Heart left ventricle (tissue), 16 donors: ENCODE measurements around the gene TLX2. TPM values are rescaled to one million over a fixed set of nuclear protein-coding genes. Genes with fewer than 3 reads are reported as not detected.

Experiments used
- ATAC-seq, 4 donors: fragments of 200-7000 bp; cut with Tn5 transposase; one replicate each; pipeline ENCODE4 v1.9.1; 2020 to 2022; ENCODE audit warnings: moderate library complexity in 4 of 4, mild to moderate bottlenecking in 3 of 4, moderate number of reproducible peaks in 1 of 4
- DNase-seq, 5 donors: peaks; one replicate each; pipeline ENCODE4 v3.0.0-alpha.2; 2020
- H3K27ac ChIP-seq, 12 donors: fragments of 200-600 bp; sonication (generic) in 4 of 12; one replicate each; pipeline versions ENCODE4 v1.5.0 to v1.8.0; 2016 to 2022; ENCODE audit warnings: mild to moderate bottlenecking in 2 of 12
- H3K27me3 ChIP-seq, 9 donors: fragments of 200-600 bp; sonication (generic) in 2 of 9; one replicate each; pipeline versions ENCODE4 v1.5.1 to v1.8.0; 2016 to 2022; ENCODE audit warnings: mild to moderate bottlenecking in 3 of 9
- H3K36me3 ChIP-seq, 9 donors: fragments of 200-600 bp; sonication (generic) in 2 of 9; one replicate each; pipeline versions ENCODE4 v1.5.0 to v1.8.0; 2018 to 2022; ENCODE audit warnings: mild to moderate bottlenecking in 2 of 9
- H3K4me1 ChIP-seq, 12 donors: fragments of 200-600 bp; sonication (generic) in 4 of 12; one replicate each; pipeline versions ENCODE4 v1.5.0 to v1.8.0; 2016 to 2022; ENCODE audit warnings: mild to moderate bottlenecking in 3 of 12
- H3K4me3 ChIP-seq, 12 donors: fragments of 200-600 bp; sonication (generic) in 4 of 12; one replicate each; pipeline versions ENCODE4 v1.5.0 to v1.8.0; 2017 to 2022; ENCODE audit warnings: mild to moderate bottlenecking in 9 of 12, moderate library complexity in 4 of 12
- H3K9me3 ChIP-seq, 12 donors: fragments of 200-600 bp; sonication (generic) in 4 of 12; one replicate each; pipeline versions ENCODE4 v1.5.0 to v1.8.0; 2016 to 2022; ENCODE audit warnings: mild to moderate bottlenecking in 1 of 12
- CTCF ChIP-seq, 12 donors: fragments of 200-600 bp; sonication (generic) in 4 of 12; IDR thresholded peaks; one replicate each; pipeline versions ENCODE4 v1.5.0 to v1.8.0; 2018 to 2022; ENCODE audit warnings: antibody characterized with exemption in 12 of 12, mild to moderate bottlenecking in 5 of 12
- POLR2A ChIP-seq, 2 donors: fragments of 450-650 bp; IDR thresholded peaks; one replicate each; pipeline ENCODE4 v1.6.1; 2017; ENCODE audit warnings: antibody characterized with exemption in 2 of 2, mild to moderate bottlenecking in 2 of 2, moderate library complexity in 2 of 2
- WGBS, 4 donors: extraction: QIAGEN DNeasy Blood & Tissue Kit in 2 of 4; methylation state at CpG; one replicate each; pipeline versions ENCODE4 v1.1.5 to v1.1.7; 2013 to 2018; 5-methylcytosine and 5-hydroxymethylcytosine counted together
- intact Hi-C, 10 donors: fragments of 100-400 bp; cut with DNase I; formaldehyde crosslinking; loops; one replicate each; pipeline versions ENCODE4 v1.11.1 to v1.14.2; 2022
- polyA plus RNA-seq, 2 donors: library from polyadenylated mRNA; stranded (reverse); fragments of 200-250 nt; gene quantifications; one replicate each; pipeline ENCODE4 v1.2.3, GENCODE V29; 2013
- total RNA-seq, 9 donors: library from RNA; depleted of rRNA in 2 of 9; stranded (reverse); fragments of >200 nt in 2 of 9; fragmentation: NEBNext Ultra II Directional in 3 of 9; extraction: Animal tissue kit (Norgen Biotek cat#: 25700) in 3 of 9; gene quantifications; one replicate each; pipeline versions ENCODE4 v1.1.0 to v1.2.4, GENCODE V29; 2016 to 2023
- donor health status: ischemic (EF 13 %, LVEDD 7.1; RV severe dilation, severe dysfunction).
- donor health status: healthy with polysubstance abuse.
- donor health status: DM: no; HTN: yes; CAD: no.
- donor health status: DM: no; HTN: no; CAD: no.
- donor health status: ischemic (EF 25% LVEDD 6.9; RV normal size, moderate dysfunction).
- donor health status: ischemic (EF 25% LVEDD 5.7; RV mildly dilated, moderate dysfunction).
- donor health status: healthy.
- donor health status: DM: yes; HTN: yes; CAD: no.
- donor health status: ischemic (EF 35%, LVEDD 5.7; RV mildly dilated, moderate dysfunction).
- donor health status: nonischemic (EF 11% LVEDD 7.7; RV severe dilation, severe dysfunction).
- donor health status: DM: yes; HTN: yes; CAD: no.
- donor health status: PGD.
- donor health status: ischemic (EF 29% LVEDD 5.4; RV normal size, mild dysfunction).
- donor health status: nonischemic (EF 23%, LVEDD 6.1; RV moderate dilation, normal function).

The TLX2 gene
- total and polyA plus RNA-seq, 11 donors = not detected

GRCh38 chr2:74551942-74552913, 38.0 kb downstream of the TLX2 start:
- DNase-seq (no peak), ATAC-seq (no peak)
- H3K27me3 ChIP-seq = peaks cover 0 to 7% (median 0%) of the 10 kb centered on the region in 9 donors
- peaks cover 0 to 48% (median 28%) of the 10 kb centered on the region in 12 donors for H3K4me1 ChIP-seq
- H3K9me3 ChIP-seq = no peaks in the 10 kb centered on the region
- WGBS, 4 donors = 67 to 78% (median 74%) methylated on average over 19 to 21 of the region's 21 CpGs
- peak overlapping the region in 9 of 12 donors; percentile 15 to 95 (median 86) for H3K27ac ChIP-seq
- peak overlapping the region in 9 of 12 donors; percentile 57 to 87 (median 75) for H3K4me3 ChIP-seq
- H3K36me3 ChIP-seq = peaks cover 0 to 13% (median 0%) of the 10 kb centered on the region in 9 donors
- intact Hi-C loops = no loop called here
- TF ChIP-seq POLR2A (IDR thresholded peaks at IDR 0.05) (no peak), CTCF (IDR thresholded peaks at IDR 0.05) (no peak)

- intact Hi-C loops = no loop called here
- peaks cover 0 to 7% (median 0%) of the 10 kb centered on the region in 9 donors for H3K27me3 ChIP-seq
- DNase-seq (peak in 1 of 5 donors; percentile 59), ATAC-seq (peak in 1 of 4 donors; percentile 14)
- peaks cover 0 to 46% (median 27%) of the 10 kb centered on the region in 12 donors for H3K4me1 ChIP-seq
- TF ChIP-seq POLR2A (IDR thresholded peaks at IDR 0.05) (no peak), CTCF (IDR thresholded peaks at IDR 0.05) (no peak)
- peaks cover 0 to 14% (median 0%) of the 10 kb centered on the region in 9 donors for H3K36me3 ChIP-seq
- peak overlapping the region in 11 of 12 donors; percentile 15 to 95 (median 85) for H3K27ac ChIP-seq
- 45 to 55% (median 50%) methylated on average over 20 to 27 of the region's 27 CpGs for WGBS, 4 donors
- H3K4me3 ChIP-seq = peak overlapping the region in 11 of 12 donors; percentile 57 to 87 (median 72)
- H3K9me3 ChIP-seq = no peaks in the 10 kb centered on the region
These were observed 38.9 kb downstream of the TLX2 start for GRCh38 chr2:74552914-74553811.

- peak within 1 kb of the TSS; percentile 51 to 95 (median 86) for H3K27ac ChIP-seq
- 0 to 1% (median 1%) methylated on average over 37 to 73 of the region's 73 CpGs for WGBS, 4 donors
- H3K27me3 ChIP-seq = peaks cover 0 to 7% (median 0%) of the 10 kb centered on the region in 9 donors
- no peak for TF ChIP-seq CTCF (IDR thresholded peaks at IDR 0.05)
- TF ChIP-seq POLR2A (IDR thresholded peaks at IDR 0.05) = peak in 1 of 2 donors; percentile 15
- no peaks in the 10 kb centered on the region for H3K9me3 ChIP-seq
- DNase-seq = peak; percentile 92 to 95 (median 93)
- peak within 1 kb of the TSS; percentile 57 to 87 (median 72) for H3K4me3 ChIP-seq
- peaks cover 0 to 14% (median 0%) of the 10 kb centered on the region in 9 donors for H3K36me3 ChIP-seq
- peak; percentile 67 to 90 (median 84) for ATAC-seq
- H3K4me1 ChIP-seq = peaks cover 0 to 38% (median 20%) of the 10 kb centered on the region in 12 donors
- intact Hi-C loops = loop anchor here in 2 of 10 donors (1.0 to 2.0 kb wide), 2 partner anchors 25 to 47 kb away; partner anchors contain the start of genes AUP1 (in 1 of the 2), HTRA2 (in 1 of the 2) and PCGF1 (in 1 of the 2)
These were observed 39.9 kb downstream of the TLX2 start, which contains the start of the genes DOK1 and LOXL3 for GRCh38 chr2:74553892-74554819. Gene DOK1, plus strand, starts transcription at chr2:74554720. Its CDS starts 35 bp downstream, at chr2:74554755. Gene LOXL3, minus strand, starts transcription at chr2:74553942. Its CDS starts 1,308 bp downstream, at chr2:74552634.
